Stimulated activated CD4-positive, alpha-beta T cell treated with anti-CD3 and anti-CD28 coated beads, Interleukin-12 subunit alpha, Interleukin-12 subunit beta, amount 100 ng/mL, for 24 hours (primary cell): ENCODE data around the gene COX10.
"Not testable (repeated sequence)": the region's sequence is repeated elsewhere in the genome, so short reads cannot be mapped to it uniquely, and the experiment has no call there.

Experiments
- DNase-seq, 2 experiments: peaks; one replicate each; pipeline ENCODE4 v3.0.0-alpha.2; 2020; ENCODE audit warnings: low read depth in 2 of 2

The COX10 gene

DNA sequence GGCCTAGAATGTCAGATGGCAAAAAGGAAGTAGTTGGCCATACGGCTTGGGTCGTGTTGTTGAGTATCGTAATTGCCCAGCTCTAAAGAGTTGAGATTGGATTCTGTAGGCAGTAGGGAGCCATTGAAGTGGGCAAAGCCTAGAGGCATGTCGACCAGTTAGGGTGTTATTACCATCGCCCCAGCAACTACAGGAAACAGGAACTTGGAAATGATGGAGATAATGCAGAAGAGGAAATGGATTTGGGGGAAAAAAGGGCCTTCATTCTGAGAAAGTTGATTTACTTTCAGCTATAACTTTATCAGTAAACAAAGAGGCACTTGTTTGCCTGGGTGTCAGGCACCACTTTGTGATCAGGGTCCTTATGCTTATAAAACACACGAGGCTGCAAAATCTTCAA lies 52.6 kb downstream of the COX10 start:
- no peak for DNase-seq

DNA sequence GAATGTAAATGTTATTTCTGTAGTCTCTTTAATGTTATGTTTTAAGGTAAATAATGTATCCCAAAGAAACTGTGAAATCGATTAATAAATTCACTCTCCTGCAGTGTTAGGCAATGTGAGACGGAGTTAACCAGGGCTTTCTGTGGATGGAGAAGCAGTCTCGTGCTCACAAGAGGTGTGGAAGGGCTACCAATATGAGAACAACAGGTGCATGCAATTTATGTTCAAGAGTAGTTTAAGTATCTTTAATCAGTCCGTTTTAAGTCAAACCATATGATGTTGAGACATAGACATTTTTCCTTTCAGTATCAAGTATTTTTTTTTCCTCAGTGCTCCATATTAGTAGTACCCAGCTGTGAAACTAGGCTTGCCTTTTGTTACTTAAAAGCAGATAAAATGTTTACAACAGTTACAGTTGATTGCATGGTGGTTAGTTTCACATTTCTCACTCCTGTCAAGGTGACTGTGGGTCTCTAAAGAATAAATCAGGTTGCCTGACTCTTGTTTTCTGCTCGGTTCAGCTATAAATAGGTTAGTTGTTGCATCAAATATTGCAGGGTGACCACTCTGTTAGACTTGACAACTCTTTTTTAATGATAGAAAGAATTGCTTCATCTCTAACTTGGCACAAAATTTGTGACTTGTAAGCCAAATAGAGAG lies 54.4 kb downstream of the COX10 start:
- no peak for DNase-seq

DNA sequence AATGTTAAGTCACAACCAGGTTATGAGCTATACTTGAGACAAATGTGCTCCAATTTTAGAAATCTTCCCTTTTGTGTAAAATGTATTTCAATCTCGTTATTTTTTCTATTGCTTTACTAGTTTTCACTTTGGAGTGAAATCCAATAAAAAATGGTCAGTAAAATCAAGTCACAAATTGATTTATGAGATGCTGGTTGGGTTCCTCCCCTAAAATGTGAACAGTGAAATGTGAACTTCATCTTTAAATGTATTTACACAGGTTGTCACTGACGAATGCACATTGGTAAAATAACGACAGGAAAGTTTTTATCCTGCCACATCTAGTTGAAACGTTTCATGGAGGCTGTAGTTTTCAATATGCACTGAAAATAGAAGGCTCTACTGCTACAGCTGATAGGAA lies 55.5 kb downstream of the COX10 start:
- DNase-seq = no peak

DNA sequence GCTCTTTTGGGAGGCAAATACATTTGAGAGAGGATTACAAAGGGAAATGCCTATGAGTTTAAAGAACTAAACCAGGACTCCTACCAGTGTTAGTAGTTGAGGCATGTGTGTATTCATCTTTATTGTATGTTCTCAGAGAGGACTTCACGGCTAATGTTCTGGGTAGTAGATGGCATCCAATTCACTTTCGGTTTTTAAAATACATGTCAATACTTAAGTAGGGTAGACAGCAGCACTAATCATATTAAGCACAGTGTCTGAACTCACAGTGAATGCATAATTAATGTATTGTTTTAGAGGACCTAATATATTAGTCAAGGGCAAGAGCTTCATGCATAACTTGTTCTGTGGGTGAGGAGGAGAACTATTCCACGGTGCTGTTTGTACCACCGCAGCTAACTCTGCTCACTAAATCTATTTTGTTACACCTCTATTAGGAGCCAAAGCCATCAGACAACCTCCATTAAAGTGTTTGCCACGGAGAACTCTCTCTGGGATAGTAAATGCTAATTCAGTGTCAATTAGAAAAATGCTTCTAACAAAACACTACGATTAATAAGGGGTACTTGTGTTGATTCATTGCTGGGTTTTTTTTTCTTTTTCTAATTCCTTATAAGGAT lies 56.3 kb downstream of the COX10 start:
- DNase-seq = no peak

DNA sequence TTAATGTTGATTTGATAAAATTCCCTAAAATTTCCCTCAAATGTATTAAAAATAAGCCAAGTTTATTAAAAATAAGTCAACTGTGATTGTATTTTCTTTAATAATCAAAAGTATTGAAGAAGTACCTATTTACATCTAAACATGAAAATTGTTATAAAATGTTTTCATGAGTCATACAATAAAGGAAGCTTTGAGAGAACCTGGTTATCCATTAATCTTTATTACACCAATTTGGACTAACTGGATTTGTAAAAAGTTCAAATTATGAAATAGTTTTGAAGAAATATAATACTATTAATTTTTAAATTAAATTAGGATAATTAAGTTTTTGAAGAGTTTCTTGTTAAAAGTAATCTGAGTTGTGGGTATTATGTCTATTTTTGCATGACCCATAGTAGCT lies 63.8 kb downstream of the COX10 start:
- no peak for DNase-seq

DNA sequence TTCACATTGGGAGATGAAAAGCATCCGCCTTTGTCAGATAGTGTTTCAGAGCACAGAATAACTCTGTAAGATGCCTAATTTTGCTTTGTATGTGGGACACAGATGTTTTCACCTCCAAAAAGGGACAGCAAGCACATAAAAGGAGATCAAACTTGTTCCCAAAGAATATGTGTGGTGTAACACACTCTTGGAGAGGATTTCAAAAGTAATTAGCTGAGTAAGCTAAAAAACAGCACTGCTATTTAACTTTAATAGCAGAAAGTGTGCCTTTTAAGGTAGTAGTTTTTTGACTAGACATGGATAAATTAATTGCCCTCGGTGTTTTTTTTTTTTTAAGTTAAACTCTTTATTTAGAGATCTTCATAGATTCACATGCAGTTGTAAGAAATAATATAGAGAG lies 65.2 kb downstream of the COX10 start:
- no peak for DNase-seq

DNA sequence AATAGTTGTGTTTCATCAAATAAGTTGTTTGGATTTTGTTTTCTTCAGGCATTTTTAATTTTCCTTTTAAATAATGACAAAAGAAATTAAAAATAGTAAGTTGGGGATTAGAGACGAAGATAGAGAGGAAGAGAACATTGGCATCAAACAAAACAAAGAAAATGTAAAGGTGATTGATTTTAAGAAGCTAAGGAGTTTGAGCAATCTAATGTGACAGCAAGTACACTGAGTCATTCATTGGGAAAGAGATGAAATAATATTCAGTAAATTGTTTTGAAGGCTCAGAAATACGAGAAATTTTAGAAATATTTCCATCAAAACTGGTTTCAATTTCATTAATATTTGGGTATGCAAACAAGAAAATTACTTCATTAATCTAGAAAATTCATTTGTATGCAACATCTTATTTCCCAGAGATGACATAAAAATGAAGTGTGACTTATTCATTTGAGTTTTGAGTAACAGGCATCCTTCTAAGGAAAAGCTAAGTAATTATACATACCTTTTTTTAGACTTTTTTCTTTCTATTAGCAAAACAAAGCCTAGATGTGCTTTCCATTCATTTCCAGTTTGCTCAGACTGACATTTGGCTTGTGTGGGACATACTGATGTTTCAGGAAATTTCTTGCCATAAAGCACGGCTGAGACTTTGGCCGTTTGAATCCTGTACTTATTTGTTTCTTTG lies 66.7 kb downstream of the COX10 start:
- no peak for DNase-seq

DNA sequence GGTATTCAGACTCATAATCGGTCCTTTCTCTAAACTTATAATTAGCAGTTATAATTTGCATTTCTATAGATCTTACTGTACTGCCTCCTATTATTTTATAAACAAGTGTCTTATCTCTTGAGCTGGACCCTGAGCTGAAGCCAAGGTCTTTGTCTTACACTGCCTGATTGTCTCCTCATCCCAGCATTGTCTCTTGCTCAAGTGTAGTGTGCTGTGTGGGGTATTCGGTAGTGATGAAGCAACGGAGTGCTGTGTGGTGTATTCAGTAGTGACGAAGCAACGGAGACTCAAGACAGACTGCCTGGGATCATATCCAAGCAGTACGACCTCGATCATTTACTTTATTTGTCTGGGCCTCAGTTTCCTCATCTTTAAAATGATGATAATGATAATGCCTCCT lies 69.3 kb downstream of the COX10 start:
- no peak for DNase-seq

DNA sequence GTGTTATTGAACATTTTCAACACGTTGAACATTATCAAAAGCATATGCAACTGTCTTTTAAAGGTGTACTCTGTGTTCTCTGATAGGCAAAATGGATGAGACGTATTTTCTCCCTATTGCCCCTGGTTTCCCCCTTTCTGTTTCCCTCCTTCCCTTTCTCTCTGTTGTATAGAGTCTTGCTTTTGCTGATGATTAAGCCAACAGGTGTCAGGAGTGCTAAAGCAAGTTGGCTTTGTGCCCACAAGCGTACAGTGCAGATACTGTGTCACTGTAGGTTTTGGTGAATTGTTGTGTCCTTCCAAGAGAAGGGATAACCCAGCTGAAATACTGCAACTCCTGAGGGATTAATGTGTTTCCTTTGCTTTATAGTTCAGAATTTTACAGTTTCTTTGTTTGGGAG lies 74.4 kb downstream of the COX10 start:
- no peak for DNase-seq

DNA sequence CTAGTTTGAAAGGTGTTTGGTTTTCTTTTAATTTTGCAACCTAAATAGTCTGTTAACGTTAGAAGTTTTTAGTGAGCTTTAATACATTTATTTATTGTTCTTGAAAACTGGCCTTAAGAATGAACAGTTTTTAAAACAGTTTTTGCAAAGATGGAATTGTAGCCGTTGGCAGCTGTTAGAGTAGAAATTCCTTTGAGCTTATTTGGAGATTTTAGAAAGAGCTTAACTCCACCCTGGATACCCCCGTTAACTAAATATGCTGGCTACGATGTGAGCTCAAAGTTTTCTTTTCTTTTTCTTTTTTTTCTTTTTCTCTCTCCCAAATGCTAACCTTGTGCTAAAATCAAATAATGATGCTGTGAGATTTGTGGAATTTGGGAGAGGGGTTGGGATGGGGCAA lies 75.2 kb downstream of the COX10 start:
- DNase-seq = no peak

DNA sequence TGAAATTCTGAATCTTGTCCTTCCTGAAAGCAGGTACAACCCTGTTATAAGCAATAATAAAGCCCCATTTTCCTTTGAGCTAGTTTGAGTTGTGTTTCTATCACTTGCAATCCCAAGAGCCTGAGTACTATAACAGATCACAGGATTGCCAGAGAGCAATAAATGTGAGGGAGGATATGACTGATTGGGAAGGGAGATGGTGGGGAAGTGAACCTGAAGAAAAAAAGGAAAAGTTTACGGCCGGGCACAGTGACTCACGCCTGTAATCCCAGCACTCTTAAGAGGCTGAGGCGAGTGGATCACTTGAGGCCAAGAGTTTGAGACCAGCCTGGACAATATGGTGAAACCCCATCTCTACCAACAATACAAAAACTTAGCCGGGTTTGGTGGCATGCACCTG lies 80.4 kb downstream of the COX10 start:
- DNase-seq = no peak

DNA sequence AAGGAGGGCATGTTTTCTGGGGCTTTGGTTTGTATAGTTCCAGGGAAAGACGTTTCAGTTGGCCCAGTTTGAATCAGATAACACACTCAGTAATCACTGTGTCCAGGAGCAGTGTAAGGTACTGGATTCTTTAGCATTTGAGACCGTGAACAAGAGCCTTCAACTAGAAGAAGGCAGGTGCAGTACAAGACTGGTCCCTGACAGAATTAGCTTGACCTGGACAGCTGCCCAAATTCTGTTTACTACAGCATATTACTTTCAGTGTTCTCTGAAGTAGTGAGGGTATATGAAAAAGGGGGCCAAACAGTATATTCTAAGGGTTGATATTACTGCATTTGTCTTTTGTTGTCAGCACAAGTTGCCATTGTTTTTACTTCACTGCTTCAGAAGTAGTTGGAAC lies 81.3 kb downstream of the COX10 start:
- no peak for DNase-seq

DNA sequence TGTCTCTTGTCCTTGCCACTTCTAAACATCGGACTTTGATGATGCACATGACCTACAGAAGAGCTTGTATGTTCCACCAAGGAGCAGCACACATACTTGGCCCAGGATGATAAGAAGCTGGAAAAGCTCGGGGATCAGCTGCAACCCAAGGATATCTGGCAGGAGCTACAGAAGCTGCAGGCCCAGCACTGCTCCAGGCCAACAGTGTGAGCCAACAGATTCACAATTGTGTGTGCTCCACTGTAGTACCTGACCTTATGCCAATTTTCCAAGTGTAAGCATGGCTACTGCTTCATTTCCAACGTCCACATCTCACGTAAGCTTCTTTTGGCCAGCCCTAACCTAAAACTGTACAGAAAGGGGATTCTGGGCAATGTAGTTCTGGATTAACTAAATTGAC lies 83.4 kb downstream of the COX10 start:
- no peak for DNase-seq

DNA sequence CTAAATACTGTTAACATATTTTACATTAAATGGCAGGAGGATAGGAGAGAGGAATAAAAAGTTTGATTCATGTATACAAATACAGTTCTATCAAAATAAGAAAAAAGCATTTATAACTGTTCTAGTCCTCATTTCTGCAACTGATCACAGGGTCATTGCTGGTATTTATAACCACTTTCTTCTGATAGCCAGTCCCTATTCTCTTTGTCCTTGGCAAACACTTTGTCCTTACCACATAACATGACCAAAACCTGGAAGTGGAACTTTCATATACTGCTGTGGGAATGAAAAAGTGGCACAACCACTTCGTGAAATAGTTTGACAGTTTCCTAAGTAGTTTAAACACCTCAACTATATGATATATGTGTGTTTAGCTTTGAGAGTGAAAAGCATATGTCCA lies 84.1 kb downstream of the COX10 start:
- DNase-seq = no peak

DNA sequence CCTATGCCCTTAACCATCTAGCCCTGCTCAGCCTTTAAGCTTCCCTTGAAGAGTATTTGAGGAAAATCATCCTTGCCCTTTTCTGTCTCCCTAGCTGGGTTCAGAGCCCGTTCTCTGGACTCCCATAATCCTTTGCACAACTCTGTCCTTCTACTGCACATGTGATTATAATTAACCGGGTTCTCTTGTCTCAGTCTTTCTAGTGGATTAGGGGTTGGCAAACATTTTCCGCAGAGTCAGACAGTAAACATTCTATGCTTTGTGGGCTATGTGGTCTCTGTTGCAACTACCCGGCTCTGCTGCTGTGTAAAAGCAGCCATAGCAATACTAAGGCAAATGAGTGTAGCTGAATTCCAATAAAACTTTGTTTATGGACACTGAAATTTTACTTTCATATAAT lies 87.4 kb downstream of the COX10 start:
- no peak for DNase-seq

DNA sequence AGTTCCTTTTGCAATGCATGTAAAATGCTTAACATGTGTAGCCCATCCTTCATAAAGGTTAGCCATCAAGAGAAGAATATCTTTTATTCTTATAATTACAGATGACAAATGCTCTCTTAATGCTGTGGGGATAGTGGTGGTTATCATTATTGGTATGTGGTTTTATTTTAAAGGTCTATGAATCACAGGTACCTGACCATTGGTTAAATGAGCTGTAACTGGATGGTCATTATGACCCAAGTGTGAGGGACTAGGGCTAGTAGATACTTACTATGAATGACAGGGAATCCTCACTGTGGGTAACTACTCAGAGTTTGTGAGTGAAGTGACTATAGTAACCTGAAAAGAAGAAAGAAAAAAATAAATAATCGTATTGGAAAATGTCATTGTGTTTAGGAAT lies 88.5 kb downstream of the COX10 start:
- DNase-seq = no peak

DNA sequence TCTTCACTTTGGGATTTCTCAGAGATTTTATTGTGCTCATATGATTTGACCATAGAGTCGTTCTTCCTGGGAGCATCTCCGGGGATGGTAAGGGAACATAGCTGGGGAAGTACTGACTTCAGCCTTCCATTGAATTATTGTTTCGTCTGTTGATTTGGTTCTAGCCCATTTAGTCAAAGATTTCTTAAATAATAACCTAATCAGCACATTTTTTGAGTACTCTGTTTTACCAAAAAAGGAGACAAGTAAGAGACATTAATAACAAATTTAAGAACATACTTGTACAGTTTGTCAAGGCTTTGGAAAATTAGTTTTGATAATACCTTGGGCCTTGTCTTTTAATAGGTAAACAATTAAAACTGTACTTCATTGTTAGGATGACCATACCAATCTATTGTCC lies 89.4 kb downstream of the COX10 start:
- DNase-seq = no peak

DNA sequence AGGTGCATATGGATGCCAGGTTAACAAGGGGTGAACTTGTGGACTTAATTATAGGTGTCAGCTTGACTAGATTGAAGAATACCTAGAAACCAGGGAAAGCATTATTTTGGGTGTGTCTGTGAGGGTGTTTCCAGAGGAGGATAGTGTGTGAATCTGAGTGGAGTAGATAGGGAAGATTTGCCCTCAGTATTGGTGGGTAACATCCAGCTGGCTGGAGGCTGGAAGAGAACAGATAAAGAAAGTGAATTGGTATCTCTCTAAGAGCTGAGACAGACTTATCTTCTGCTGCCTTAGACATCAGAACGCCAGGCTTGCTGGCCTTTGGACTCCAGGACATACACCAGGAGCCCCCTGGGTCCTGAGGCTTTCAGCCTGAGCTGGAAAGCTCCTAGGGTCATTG lies 92.1 kb downstream of the COX10 start:
- DNase-seq = no peak

DNA sequence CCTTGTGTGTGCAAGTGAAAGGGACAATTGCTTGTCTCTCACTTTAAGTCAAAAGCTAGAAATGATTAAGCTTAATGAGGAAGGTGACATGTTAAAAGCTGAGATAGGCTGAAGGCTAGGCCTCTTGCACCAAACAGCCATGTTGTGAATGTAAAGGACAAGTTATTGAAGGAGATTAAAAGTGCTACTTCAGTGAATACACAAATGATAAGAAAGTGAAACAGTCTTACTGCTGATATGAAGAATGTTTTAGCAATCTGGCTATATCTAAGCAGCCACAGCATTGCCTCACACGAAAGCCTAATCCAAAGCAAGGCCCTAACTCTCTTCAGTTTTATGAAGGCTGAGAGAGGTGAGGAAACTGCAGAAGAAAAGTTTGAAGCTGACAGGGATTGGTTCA lies 96.3 kb downstream of the COX10 start:
- no peak for DNase-seq

DNA sequence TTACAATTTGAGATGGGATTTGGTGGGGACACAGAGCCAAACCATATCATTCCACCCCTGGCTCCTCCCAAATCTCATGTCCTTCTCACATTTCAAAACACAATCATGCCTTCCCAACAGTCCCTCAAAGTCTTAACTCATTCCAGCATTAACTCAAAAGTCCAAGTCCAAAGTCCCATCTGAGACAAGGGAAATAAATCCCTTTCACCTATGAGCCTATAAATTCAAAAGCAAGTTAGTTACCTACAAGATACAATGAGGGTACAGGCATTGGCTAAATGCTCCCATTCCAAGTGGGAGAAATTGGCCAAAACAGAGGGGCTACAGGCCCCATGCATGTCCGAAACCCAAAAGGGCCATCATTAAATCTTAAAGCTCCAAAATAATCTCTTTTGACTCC lies 98.5 kb downstream of the COX10 start:
- not testable (repeated sequence) for DNase-seq

DNA sequence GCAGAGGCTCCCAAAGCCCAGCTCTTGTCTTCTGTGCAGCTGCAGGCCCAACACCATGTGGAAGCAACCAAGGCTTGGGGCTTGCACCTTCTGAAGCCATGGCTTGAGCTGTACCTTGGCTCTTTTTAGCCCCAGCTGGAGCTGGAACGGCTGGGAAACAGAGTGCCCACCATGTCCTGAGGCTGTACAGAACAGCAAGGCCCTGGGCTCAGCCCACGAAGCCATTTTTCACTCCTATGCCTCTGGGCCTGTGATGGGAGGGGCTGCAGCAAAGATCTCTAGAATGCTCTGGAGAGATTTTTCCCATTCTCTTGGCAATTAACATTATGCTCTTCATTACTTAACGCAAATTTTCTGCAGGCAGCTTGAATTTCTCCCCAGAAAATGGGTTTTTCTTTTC lies 99.3 kb downstream of the COX10 start:
- DNase-seq = no peak

DNA sequence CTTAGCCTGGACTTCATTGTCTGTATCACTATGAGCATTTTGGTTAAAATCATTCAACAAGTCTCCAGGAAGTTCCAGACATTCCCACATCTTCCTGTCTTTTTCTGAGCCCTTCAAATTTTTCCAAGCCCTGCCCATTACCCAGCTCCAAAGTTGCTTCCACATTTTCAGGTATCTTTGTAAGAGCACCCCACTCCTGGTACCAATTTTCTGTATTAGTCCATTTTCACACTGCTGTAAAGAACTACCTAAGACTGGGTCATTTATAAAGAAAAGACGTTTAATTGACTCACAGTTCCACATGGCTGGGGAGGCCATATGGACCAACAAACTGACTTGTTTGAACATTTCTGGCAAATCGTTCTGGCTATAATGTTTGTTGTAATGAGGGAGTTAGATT lies 100.0 kb downstream of the COX10 start:
- no peak for DNase-seq

DNA sequence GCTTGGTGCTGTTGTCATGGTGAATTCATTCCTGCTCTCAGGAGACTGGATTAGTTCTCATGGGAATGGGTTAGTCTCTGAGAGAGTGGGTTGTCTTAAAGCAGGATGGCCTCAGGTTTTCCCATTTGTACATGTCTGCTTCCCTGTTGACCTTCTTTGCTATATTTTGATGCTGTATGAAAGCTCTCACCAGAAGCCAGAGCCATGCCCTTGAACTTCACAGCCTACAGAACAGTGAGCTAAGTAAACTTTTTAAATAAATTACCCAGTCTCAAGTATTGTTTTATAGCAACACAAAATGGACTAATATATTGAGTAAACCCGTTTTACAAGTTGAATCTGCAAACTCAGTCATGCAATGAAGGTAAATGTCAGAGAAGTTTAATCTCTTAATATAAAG lies 100.6 kb downstream of the COX10 start:
- no peak for DNase-seq

DNA sequence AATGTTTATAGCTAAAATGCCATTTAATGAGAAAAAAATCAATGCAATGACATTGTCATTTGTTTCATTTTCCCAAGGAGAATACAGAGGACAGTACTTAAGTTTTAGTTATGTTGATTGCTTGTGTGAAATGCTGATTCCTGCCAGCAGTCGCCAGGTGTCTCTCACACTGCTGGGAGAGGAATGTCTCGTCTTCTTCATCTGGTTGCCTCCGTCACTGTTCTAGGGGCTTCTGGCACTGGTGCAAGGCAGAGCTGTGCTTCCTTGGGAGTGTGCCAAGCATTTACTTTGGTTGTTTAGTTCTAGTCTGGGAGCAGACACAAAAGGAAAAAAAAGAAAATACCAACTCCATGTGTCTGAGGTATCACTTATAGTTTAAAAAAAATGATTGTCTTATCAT lies 107.7 kb downstream of the COX10 start:
- DNase-seq = not testable (repeated sequence)
